Mesenchymal stem cell (in vitro differentiated cells and primary cell): ENCODE results near the gene PHACTR2.

Experiments
- DNase-seq: peaks from one replicate; pipeline ENCODE4 v3.0.0-alpha.2; 2013
- H2AFZ ChIP-seq: one replicate; pipeline ENCODE4 v1.6.1; 2013; ENCODE audit warnings: low read depth, mild to moderate bottlenecking, control low read depth, inconsistent platforms, low read length, moderate library complexity
- H2AK5ac ChIP-seq: 2 replicates; pipeline ENCODE4 v1.6.1; 2013; ENCODE audit warnings: low read length, moderate library complexity, mild to moderate bottlenecking, inconsistent platforms; ENCODE audit not compliant: severe bottlenecking
- H2BK120ac ChIP-seq: one replicate; pipeline ENCODE4 v1.6.1; 2013; ENCODE audit warnings: low read depth, mild to moderate bottlenecking, inconsistent platforms, low read length, moderate library complexity
- H2BK12ac ChIP-seq, 2 experiments: one replicate each; pipeline ENCODE4 v1.6.1; 2013; ENCODE audit warnings: inconsistent platforms in 2 of 2, low read length in 2 of 2, mild to moderate bottlenecking in 2 of 2, moderate library complexity in 2 of 2, control low read depth in 1 of 2
- H2BK15ac ChIP-seq: one replicate; pipeline ENCODE4 v1.6.1; 2013; ENCODE audit warnings: mild to moderate bottlenecking, low read depth, inconsistent platforms; ENCODE audit not compliant: poor library complexity, severe bottlenecking
- H2BK5ac ChIP-seq: 2 replicates; pipeline ENCODE4 v1.6.1; 2013; ENCODE audit warnings: low read depth, mild to moderate bottlenecking, low read length, control low read depth, inconsistent platforms; ENCODE audit not compliant: poor library complexity, severe bottlenecking
- H3K14ac ChIP-seq, 2 experiments: one replicate each; pipeline ENCODE4 v1.6.1; 2013; ENCODE audit warnings: inconsistent platforms in 2 of 2, low read length in 2 of 2, control low read depth in 1 of 2, mild to moderate bottlenecking in 1 of 2, moderate library complexity in 1 of 2
- H3K18ac ChIP-seq, 2 experiments: one replicate each; pipeline ENCODE4 v1.6.1; 2013; ENCODE audit warnings: inconsistent platforms in 2 of 2, low read length in 2 of 2, control low read depth in 1 of 2, low read depth in 1 of 2, mild to moderate bottlenecking in 1 of 2
- H3K23ac ChIP-seq, 2 experiments: one replicate each; pipeline ENCODE4 v1.6.1; 2013; ENCODE audit warnings: inconsistent platforms in 2 of 2, low read length in 2 of 2, mild to moderate bottlenecking in 2 of 2, moderate library complexity in 2 of 2, control low read depth in 1 of 2
- H3K27ac ChIP-seq: 2 replicates; pipeline ENCODE4 v1.5.1; 2013; ENCODE audit warnings: mild to moderate bottlenecking, moderate library complexity, low read length, control low read depth, inconsistent platforms; ENCODE audit not compliant: poor library complexity, severe bottlenecking
- H3K27me3 ChIP-seq, 2 experiments: 2 replicates each; pipeline versions ENCODE4 v1.6.1 to v1.7.0; 2013; ENCODE audit warnings: low read length in 2 of 2, mild to moderate bottlenecking in 2 of 2, moderate library complexity in 2 of 2, control low read depth in 1 of 2, inconsistent platforms in 1 of 2; ENCODE audit not compliant: control insufficient read depth in 1 of 2, insufficient read depth in 1 of 2
- H3K36me3 ChIP-seq, 2 experiments: 2 replicates each; pipeline versions ENCODE4 v1.6.1 to v1.7.0; 2013; ENCODE audit warnings: low read length in 2 of 2, control low read depth in 1 of 2, inconsistent platforms in 1 of 2, low read depth in 1 of 2, mild to moderate bottlenecking in 1 of 2; ENCODE audit not compliant: insufficient read depth in 2 of 2, control insufficient read depth in 1 of 2
- H3K4ac ChIP-seq, 2 experiments: one replicate each; pipeline ENCODE4 v1.6.1; 2013; ENCODE audit warnings: inconsistent platforms in 2 of 2, low read length in 2 of 2, mild to moderate bottlenecking in 2 of 2, moderate library complexity in 2 of 2, control low read depth in 1 of 2, low read depth in 1 of 2
- H3K4me1 ChIP-seq: 2 replicates; pipeline ENCODE4 v1.6.1; 2013; ENCODE audit warnings: low read depth, low read length, control low read depth; ENCODE audit not compliant: control insufficient read depth, insufficient read depth
- H3K4me2 ChIP-seq: 2 replicates; pipeline ENCODE4 v1.6.1; 2013; ENCODE audit warnings: low read length, mild to moderate bottlenecking, inconsistent platforms; ENCODE audit not compliant: poor library complexity, severe bottlenecking
- H3K4me3 ChIP-seq, 2 experiments: 2 replicates each; pipeline versions ENCODE4 v1.5.1 to v1.7.0; 2013; ENCODE audit warnings: low read length in 2 of 2, mild to moderate bottlenecking in 2 of 2, control low read depth in 1 of 2, low read depth in 1 of 2; ENCODE audit not compliant: insufficient read depth in 1 of 2
- H3K79me1 ChIP-seq: replicated peaks from 2 replicates; pipeline ENCODE4 v1.6.1; 2013; ENCODE audit warnings: mild to moderate bottlenecking, control low read depth, low read length, inconsistent platforms; ENCODE audit not compliant: poor library complexity, severe bottlenecking
- H3K9ac ChIP-seq: 2 replicates; pipeline ENCODE4 v1.7.0; 2013; ENCODE audit warnings: mild to moderate bottlenecking, low read length, moderate library complexity
- H3K9me3 ChIP-seq: 2 replicates; pipeline ENCODE4 v1.7.0; 2013; ENCODE audit warnings: mild to moderate bottlenecking, low read length; ENCODE audit not compliant: control insufficient read depth
- H4K8ac ChIP-seq: one replicate; pipeline ENCODE4 v1.6.1; 2013; ENCODE audit warnings: inconsistent platforms, mild to moderate bottlenecking, low read length, moderate library complexity
- H4K91ac ChIP-seq: one replicate; pipeline ENCODE4 v1.6.1; 2013; ENCODE audit warnings: mild to moderate bottlenecking, low read length, inconsistent platforms
- WGBS: methylation state at CpG from one replicate; pipeline ENCODE4 v1.1.7; 2013; ENCODE audit warnings: mixed read lengths; 5-methylcytosine and 5-hydroxymethylcytosine counted together

Gene PHACTR2

DNA sequence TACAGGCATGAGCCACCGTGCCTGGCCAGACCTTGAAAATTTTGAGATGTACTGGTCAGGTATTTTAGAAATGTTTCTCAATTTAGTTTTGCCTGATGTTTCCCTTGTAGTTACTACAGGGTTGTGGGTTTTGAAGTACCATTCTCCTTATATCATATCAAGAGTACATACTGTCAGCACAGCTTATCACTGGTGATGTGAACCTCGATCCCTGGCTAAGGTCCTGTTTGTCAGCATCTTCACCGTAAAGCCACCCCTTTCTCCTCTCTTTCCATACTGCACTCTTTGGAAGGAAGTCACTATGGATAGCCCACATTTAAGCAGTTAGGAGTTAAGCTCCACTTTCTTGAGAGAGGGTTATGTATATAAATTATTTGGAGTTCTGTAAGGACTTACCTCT, 27.8 kb downstream of the PHACTR2 start:
- Histone ChIP-seq H3K27ac (no peak overlapping the region), H3K18ac (no peak overlapping the region), H3K14ac (no peak overlapping the region), H3K27me3 (no peaks in the 10 kb centered on the region), H3K9me3 (no peaks in the 10 kb centered on the region), H3K79me1 (peaks cover 30% of the 10 kb centered on the region), H2BK12ac (no peak overlapping the region), H4K8ac (no peak overlapping the region), H4K91ac (no peak overlapping the region), H3K9ac (no peak overlapping the region), H3K23ac (no peak overlapping the region), H2BK120ac (no peak overlapping the region), H3K4me3 (no peak overlapping the region), H3K4me1 (no peaks in the 10 kb centered on the region), H2BK15ac (no peak overlapping the region), H2BK5ac (no peak overlapping the region), H3K36me3 (no peaks in the 10 kb centered on the region), H2AK5ac (no peak overlapping the region), H2AFZ (no peak overlapping the region), H3K4me2 (no peak overlapping the region), H3K4ac (no peak overlapping the region)
- DNase-seq: no peak
- 100% methylated on average over 3 of the region's 3 CpGs for WGBS

DNA sequence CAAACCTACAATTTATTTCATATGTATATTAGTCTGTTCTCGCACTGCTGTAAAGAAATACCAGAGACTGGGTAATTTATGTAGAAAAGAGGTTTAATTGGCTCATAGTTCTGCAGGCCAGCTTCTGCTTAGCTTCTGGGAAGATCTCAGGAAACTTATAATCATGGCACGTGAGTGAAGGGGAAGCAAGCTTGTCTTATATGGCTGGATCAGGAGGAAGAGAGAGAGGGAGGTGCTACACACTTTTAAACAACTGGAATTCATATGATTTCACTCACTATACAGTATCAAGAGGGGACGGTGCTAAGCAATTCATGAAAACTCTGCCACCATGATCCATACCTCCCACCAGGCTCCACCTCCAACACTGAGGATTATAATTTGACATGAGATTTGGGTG, 29.9 kb downstream of the PHACTR2 start:
- no peak overlapping the region for H3K4ac ChIP-seq
- H3K9ac ChIP-seq: no peak overlapping the region
- WGBS: 93% methylated on average over 2 of the region's 3 CpGs
- no peak overlapping the region for H2BK120ac ChIP-seq
- no peak overlapping the region for H2BK12ac ChIP-seq
- no peak overlapping the region for H3K23ac ChIP-seq
- no peaks in the 10 kb centered on the region for H3K9me3 ChIP-seq
- H3K79me1 ChIP-seq: peaks cover 31% of the 10 kb centered on the region
- H3K4me2 ChIP-seq: no peak overlapping the region
- H3K36me3 ChIP-seq: peaks cover 0 to 1% of the 10 kb centered on the region in 2 experiments
- no peak for DNase-seq
- H3K27me3 ChIP-seq: no peaks in the 10 kb centered on the region
- no peak overlapping the region for H4K91ac ChIP-seq
- no peak overlapping the region for H3K4me3 ChIP-seq
- no peaks in the 10 kb centered on the region for H3K4me1 ChIP-seq
- H2BK15ac ChIP-seq: no peak overlapping the region
- no peak overlapping the region for H3K18ac ChIP-seq
- H2BK5ac ChIP-seq: no peak overlapping the region
- no peak overlapping the region for H4K8ac ChIP-seq
- H2AFZ ChIP-seq: no peak overlapping the region
- H3K27ac ChIP-seq: no peak overlapping the region
- no peak overlapping the region for H3K14ac ChIP-seq
- H2AK5ac ChIP-seq: no peak overlapping the region

DNA sequence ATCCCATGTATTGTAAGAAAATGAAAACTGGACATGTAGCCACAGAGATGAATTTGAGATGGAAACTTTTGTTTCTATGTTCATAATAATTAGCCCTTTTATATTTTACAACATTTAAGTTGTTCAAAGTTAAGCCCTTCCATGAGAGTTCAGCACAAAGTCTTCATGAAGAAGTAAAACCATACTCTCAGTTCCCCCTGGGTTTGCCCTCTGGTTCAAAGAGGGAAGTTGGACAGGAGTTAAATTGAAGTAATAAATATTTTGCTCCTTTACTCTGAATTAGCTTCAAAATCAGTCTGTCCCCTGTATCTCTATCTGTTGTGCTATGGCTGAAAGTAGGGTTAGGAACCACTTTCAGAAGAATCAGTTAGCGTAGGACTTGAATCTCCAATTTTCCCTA, 31.1 kb downstream of the PHACTR2 start:
- Histone ChIP-seq H3K23ac (no peak overlapping the region), H4K8ac (no peak overlapping the region), H3K36me3 (peaks cover 3 to 9% of the 10 kb centered on the region in 2 experiments), H2BK120ac (no peak overlapping the region), H3K4me2 (no peak overlapping the region), H3K14ac (no peak overlapping the region), H2AFZ (no peak overlapping the region), H3K27me3 (no peaks in the 10 kb centered on the region), H3K27ac (no peak overlapping the region), H3K4me1 (no peaks in the 10 kb centered on the region), H2BK15ac (no peak overlapping the region), H4K91ac (no peak overlapping the region), H2AK5ac (no peak overlapping the region), H3K4ac (no peak overlapping the region), H3K9me3 (no peaks in the 10 kb centered on the region), H3K9ac (no peak overlapping the region), H3K4me3 (no peak overlapping the region), H2BK5ac (no peak overlapping the region), H2BK12ac (no peak overlapping the region), H3K18ac (no peak overlapping the region), H3K79me1 (peaks cover 36% of the 10 kb centered on the region)
- 88% methylated on average over 1 of the region's 1 CpG for WGBS
- DNase-seq: no peak

DNA sequence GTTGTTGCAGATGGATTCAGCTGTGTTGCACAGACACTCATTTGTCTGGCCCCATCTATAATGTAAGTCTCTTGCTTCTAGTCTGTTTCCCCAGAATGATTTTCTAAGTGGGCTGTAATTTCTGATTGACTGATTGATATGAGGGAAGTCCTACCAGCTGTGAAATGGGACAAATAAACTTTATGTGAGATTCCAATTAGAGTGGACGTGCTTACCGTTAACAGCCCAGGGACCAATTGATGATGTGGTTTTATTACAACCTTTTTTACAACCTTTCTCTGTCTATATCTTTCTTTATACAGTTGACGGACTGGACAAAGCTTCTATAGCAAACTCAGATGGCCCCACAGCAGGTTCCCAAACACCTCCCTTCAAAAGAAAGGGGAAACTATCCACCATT, 33.9 kb downstream of the PHACTR2 start:
- Histone ChIP-seq H3K4me2 (no peak overlapping the region), H3K27ac (no peak overlapping the region), H3K27me3 (no peaks in the 10 kb centered on the region), H2BK15ac (no peak overlapping the region), H4K91ac (no peak overlapping the region), H2BK5ac (no peak overlapping the region), H2BK12ac (no peak overlapping the region), H3K4me1 (no peaks in the 10 kb centered on the region), H3K4me3 (no peak overlapping the region), H4K8ac (no peak overlapping the region), H3K9me3 (no peaks in the 10 kb centered on the region), H2BK120ac (no peak overlapping the region), H3K14ac (no peak overlapping the region), H3K79me1 (peaks cover 24% of the 10 kb centered on the region), H2AFZ (no peak overlapping the region), H3K4ac (no peak overlapping the region), H2AK5ac (no peak overlapping the region), H3K23ac (no peak overlapping the region), H3K36me3 (peaks cover 3 to 33% of the 10 kb centered on the region in 2 experiments), H3K18ac (no peak overlapping the region), H3K9ac (no peak overlapping the region)
- WGBS: 97% methylated on average over 2 of the region's 3 CpGs
- no peak for DNase-seq
